Limb (tissue), 2 donors: ENCODE data around the gene PREX1.
"Not testable (repeated sequence)": the region's sequence is repeated elsewhere in the genome, so short reads cannot be mapped to it uniquely, and the experiment has no call there.

Experiments used
- DNase-seq, 2 donors: peaks; one replicate each; pipeline ENCODE4 v3.0.0-alpha.2; 2016; ENCODE audit errors: extremely low spot score in 2 of 2

The PREX1 gene

DNA sequence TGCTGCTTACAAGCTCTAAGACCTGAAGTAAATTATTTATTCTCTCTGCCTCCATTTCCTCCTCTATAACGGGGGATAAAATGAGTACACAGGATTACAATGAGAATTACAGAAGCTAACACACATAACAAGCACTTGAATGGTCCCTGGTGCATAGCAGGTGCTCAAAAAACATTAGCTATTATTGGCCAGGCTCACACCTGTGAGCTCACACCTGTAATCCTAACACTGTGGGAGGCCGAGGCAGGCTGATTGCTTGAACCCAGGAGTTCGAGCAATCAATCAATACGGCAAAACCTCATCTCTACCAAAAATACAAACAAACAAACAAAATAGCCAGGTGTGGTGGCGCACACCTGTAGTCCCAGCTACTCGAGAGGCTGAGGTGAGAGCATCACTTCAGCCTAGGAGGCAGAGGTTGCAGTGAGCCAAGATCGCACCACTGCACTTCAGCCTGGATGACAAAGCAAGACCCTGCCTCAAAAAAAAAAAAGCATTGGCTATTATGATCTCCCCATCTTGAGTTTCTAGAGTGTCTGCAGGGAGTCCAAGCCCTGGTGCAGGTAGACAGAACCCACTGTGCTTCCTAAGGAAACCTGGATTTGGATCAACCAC, 68.1 kb downstream of the PREX1 start:
- no peak for DNase-seq

DNA sequence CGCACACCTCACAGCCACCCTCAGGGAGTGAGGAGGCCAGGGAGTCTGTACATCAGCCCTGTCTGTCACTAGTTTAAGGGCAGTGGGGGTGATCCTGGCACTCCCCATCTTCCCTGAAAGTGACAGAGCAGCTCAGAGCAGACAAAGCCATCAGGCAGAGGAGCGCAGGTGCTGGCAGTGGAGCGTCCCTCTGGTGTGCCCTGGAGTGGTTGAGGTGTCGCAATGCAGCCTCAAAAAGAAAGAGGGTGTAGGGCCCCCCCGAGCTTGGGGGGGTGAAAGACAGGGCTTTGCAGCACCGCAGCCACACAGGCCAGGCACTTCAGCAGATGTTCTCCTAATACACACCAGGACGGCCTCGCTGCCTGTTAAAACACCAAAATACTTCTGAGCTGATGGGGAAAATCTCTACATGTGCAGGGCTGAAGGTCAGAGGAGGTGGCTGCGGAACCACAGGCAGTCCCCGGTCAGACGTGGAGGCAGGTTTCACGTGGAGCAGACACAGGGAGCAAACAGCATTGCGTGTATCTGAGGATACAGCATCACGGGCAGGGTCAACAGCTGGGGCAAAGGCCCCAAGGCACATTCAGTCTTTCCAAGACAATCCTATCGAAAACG, 69.5 kb downstream of the PREX1 start:
- DNase-seq = no peak

DNA sequence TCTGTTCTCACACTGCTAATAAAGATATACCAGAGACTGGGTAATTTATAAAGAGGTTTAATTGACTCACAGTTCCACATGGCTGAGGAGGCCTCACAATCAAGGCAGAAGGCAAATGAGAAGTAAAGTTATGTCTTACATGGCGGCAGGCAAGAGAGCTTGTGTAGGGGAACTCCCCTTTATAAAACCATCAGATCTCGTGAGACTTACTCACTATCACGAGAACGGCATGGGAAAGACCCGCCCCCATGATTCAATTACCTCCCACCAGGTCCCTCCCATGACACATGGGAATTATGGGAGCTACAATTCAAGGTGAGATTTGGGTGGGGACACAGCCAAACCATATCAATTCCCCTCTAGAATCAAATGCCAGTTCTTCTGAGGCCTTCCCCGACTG, 71.0 kb downstream of the PREX1 start:
- not testable (repeated sequence) for DNase-seq

DNA sequence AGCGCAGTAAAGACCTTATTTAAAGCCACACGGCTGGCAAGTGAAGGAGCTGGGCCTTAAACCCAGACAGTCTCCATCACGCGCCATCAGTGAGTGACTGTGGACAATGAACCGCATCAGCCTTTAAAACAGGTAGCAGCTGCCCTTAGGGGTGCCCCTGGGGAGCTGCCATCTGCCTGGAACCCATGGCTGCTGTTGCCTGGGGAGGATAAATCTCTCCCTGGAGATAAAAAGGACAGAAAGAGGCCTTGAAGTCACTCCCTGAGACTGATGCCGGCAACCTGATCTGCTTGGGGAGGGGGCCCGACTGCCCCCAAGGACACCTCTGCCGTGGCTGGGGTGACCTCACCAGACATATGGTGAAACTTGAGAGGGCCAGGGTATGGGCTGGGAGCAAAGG, 73.5 kb downstream of the PREX1 start:
- no peak for DNase-seq

DNA sequence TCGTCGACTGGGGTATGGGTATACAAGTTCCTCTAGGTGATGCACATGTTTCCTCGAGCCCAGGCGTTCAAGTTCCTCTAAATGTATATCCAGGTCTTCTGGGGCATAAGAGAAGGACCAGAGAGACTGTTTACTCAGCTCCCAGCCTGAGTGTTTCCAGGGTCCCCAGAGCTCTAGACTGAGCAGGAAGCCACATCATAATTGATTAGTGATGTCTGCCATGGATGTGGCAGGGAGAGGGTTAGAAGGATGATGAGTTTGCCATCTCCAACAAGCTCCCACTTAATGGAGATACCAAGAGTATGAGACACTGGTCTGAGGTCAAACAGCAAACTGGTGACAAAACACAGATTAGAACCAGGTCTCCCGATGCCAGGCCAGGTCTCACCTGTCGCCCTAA, 74.8 kb downstream of the PREX1 start:
- no peak for DNase-seq

DNA sequence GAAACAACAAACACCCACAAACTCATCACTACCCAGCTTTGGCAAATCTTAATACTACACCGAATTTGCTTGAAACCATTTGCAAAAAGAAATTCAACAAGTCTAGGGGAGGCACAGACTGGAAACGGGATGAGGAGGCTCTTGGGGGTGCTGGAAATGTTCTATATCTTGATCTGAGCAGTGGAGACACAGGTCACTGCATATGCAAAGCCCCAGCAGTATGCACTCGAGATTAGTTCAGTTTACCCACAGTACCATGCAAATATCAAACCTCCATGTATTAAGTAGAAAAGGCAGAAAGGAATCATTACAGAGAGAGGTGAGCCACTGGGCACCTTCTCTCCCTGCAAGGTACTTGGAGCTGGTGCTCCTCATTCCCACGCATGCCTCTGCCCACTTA, 75.9 kb downstream of the PREX1 start:
- no peak for DNase-seq

DNA sequence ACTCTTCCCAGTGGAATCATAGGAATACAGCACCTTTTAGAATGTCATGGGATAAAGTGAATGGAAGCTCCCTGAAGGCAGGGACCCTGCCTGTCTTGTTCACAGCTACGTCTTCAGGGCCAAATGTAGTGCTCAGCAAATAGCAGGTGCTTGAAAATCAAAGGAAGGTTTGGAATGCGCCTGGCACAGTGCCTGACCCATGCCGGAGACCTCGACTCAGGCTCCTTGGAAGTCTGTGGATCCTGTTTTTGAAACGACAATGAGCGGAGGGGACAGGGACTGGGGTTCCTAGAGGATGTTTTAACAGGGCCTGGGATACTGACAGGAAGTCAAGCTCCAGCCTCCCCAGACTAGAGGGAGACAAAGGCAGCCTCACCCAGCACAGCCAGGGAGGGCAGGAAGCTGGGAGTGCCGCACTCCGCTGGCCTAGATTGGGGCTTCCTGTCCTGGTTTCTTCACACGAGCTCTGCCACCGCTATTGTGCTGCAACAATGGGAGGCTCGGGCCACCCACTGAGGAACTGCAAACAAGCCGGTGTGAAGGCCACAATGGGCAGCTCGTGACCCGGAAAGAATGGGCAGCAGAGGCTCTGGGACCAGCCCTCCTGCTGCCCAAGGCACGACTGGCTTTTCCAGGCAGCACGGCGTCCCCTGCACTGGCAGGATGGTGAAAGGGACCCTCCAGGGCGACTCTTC, 76.7 kb downstream of the PREX1 start:
- DNase-seq = no peak

DNA sequence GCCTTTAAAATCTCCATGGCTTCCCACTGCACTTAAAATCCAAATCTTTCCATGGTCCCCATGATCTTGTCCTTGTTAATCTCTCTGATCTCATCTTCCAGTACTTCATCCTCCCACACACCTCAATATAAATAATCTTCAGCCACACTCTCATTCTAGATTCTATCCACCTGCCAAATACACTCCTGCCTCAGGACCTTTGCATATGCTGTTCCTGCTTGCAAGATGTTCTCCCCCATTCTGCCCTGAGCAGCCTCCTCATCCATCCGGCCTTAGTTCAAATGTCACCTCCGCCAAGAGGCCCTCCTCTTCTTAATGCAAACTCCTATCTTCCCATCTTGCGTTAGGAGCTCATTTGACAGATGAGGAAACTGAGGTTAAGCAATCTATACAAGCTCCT, 77.4 kb downstream of the PREX1 start:
- DNase-seq = no peak

DNA sequence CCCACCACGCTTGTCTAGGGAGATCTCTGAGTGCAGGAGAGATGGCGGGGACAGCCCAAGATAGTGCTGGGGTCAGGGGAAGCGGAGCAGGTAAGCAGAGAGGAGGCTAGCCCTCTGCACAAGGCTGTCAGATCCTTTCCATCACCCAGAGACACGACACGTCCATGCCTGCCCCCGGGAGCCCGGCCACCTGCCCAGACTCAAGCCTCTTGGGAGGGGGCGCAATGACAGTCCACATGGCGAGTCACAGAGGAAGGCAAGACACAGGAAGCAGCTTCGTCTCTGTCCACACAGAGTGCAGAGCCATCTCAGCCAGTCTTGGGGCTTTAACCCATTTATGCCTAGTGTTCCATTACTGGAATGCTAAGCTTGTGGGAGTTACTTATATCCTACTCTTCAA, 78.4 kb downstream of the PREX1 start:
- DNase-seq = no peak

DNA sequence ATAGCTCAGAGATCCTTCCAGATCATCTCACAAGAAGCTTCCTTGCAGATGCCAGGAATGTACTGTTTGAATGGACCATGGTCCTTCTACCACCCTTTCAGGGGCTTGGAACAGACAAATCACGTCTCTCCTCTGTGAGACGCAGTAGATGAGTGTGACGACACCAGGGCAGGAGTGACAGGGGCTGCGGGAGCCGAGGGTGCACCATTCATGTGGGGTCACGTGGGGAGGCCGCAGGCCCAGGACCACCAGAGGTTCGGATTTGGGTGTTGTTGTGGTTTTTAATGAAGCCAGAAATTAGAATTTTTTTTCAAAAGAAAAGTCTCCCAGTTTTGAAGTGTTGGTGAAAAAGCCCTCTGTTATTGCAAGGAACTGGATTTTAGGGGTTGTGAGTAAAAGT, 79.2 kb downstream of the PREX1 start:
- no peak for DNase-seq

DNA sequence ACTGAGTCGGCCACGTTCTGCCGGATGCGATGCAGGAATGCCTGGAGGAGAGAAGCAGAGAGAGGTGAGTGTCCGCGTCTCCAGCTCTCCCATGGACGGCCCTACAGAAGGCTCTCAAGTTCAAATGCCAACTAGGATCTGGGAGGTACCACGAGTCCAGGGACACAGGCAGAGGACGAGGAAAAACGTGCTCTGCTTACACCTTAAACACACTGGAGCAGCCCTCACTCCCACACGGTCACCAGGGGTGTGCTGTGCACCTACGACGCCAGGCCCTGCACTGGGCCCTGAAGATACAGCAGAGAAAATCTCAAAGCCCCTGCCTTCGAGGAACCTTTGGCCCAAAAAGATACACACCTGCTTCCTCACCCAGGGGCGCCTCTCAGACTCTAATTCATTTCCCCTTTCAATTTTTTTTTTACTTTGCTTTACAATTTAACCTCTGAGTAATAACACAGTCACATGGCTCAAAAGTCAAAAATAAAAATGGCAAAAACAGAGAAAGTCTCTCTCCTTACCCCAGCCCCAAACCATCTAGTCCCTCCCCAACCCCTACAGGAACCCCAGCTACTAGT, 79.9 kb downstream of the PREX1 start:
- DNase-seq = no peak

DNA sequence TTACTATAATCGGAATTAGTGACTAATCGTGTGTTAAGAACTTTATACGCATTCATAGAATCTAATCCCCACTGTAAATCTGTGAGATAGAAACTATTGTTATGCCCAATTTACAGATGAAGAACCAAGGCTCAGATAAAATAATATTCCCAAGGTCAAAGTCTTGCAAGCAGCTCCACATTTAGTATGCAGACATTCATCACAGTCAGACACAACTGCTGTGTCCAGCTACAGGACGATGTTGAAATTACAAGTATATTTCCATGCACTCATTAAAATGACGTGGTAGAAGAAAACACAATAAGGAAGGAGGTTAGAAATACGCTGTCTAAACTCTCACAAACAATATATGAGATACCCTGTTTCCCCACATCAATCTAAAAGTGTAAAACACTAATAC, 82.5 kb downstream of the PREX1 start:
- DNase-seq = no peak

DNA sequence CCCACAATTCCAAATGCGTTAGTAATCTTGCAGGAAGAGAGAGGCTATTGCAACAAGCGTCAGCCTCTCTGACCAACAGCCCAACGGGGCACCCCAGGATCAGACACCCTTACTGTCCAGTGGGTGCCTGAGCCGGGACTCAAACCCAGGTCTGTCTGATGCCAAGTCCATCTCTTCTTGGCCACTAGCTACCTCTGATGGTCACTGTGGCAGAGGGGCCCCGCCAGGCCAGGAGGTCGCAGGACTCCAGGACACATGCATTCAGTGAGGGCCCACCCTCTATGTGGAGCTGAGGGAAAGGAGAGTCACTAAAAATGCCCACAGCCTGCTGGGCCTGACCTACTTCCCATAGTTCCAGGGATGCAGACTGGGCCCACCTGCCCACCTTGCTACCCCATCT, 83.3 kb downstream of the PREX1 start:
- DNase-seq = no peak

DNA sequence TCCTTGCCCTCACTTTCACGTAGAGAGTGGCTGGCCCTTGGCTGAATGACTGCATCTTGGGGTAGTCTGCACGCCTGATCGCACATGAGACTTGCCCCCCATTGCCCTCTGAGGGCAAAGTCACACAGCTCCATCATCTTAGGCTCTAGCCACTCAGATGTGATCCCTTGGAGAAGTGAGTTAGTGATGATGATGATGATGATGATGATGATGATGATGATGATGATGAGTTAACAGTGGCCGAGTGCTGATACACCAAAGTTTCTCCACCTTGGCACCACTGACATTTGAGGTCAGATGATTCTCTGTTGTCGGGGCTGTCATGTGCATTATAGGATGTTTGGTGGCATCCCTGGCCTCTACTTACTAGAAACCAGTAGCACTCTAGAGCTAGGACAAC, 84.0 kb downstream of the PREX1 start:
- no peak for DNase-seq

DNA sequence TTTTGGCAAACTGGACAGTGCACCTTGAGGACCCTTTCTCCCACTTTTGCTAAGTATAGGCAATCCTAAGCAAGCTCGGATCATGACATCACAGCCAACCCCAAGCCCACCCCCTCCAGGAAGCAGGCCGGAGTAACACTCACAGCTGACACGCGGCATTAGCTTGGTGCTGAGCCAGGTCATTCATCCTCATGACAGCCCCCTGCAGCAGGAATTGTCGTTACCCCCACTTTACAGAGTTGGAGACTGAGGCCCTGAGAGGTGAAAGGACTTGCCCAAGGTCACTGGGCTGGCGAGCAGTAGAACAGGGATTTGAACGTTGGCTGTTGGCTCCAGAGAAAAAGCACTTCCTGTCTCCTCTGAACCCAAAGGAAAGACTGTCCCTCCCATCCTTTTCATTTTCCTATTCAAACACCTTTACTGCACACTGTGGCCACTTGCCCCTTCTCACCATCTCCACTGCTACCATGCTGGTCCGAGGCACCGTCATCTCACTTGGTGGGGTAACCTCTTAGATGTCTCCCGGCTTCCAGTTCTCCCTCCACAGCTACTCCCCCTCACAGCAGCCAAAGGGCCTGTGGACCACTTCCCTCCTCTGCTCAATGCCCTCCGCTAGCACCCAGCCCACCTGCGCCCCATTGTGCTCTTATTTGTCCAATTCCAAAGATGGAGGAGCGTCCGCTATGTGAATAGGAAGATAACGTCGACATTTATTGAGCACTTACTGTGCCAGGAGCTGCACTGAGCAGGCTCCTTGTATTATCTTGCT, 84.7 kb downstream of the PREX1 start:
- no peak for DNase-seq

DNA sequence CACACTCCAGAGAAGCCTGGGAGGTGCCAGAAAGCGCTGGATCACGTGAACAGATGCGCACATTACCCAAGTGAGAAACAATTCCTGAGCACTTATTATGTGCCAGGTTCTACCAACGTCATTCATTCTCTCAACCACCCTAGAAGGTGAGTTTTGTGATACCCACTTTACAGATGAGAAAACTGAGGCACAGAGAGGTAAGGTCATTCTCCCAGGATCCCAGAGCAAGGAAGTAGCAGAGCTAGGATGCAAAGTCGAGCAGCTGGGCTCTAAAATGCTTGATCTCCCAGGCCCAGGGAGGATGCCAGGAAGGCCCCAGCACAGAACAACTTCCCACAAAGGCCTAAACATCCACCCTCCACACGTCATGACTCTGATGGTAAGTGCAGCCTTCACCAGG, 85.6 kb downstream of the PREX1 start:
- no peak for DNase-seq

DNA sequence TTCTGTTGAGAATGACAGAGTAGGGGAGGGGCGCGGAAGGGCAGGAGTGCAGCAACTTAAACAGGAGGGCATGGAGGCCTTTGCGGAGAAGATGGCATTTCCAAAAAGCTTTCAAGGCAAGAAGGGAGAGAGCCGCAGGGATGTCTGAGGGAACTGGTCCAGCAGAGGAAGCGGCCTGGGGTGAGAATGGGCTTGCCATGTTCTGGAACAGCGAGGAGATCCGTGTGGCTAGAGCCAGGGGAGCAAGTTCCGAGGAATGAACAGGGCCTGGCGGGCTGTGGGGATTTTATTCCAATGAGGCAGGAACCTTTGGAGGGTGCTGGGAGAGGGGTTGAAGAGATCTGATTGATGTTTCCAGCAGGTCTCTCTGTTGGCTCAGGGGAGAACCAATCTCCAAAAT, 86.1 kb downstream of the PREX1 start:
- DNase-seq = no peak

DNA sequence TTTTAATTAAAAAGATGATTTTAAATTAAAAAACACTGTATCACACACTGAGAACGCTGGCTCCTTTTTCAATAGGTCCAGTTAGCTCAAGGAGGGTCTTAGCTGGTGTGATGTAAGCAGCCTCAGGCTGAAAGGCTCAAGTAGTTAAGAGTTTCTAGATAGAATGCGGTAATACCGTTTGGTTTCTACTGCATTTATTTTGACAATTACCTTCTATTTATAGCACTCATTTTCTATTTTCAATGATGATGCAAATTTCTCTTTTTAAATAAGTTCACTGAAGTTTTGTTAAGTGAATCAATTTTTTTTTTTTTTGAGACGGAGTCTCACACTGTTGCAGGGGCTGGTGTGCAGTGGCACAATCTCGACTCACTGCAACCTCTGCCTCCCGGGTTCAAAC, 87.1 kb downstream of the PREX1 start:
- no peak for DNase-seq

DNA sequence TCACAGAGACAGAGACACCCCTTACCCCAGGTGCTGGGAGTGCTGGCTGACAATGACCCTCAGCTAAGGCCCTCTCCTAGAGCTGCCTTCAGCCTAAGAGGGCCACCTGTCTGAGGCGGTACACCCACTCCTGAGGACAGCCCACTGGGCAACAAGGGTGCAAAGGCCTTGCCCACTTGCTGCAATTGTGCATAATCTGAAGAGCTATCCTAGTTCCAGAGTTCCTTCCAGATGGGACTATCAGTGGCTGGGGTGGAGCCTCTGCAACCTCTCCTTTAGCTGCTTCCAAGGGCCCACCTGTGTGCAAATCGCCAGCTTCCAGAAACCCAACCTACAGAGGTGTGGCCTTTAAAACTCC, 87.5 kb downstream of the PREX1 start:
- DNase-seq = no peak

DNA sequence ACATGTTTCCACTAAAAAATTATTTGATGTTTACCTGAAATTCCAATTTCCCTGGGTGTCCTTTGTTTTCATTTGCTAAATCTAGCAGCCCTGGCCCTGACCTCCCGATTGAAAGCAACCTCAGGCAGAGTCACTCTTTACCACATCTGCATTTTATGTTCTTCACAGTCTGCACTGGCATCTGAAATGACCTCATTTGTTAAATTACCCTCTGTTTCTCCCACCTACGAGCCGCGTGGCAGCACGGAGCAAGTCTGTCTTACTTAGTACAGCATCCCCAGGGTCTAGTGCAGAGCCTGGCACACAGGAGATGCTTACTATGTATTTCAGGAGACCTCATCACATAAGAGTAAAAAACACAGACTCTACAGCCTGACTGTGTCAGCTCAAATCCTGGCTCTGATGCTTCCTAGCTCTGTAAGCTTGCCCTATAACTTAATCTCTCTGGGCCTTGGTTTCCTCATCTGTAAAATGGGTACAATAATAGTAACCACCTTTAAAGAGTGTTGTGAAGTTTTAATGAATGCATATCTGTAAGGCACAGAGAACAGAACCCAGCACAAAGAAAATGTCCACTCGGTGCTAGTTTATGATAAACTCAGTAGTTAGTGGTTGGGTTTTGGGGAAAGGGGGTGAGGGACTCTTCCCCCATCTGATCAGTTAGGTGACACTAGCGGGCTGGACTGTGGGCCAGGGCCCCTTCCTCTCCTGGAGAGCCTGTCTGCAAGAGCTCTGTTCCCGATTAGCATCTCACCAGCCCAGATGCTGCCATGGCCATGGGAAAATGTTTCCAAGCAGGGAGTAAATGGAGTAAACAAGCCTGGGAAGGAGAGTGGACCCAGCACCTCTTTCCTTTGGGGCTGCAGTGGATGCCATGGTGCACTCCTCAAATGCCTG, 88.2 kb downstream of the PREX1 start:
- no peak for DNase-seq
